ENCODE results near the gene STK33. TPM values are rescaled to one million over a fixed set of nuclear protein-coding genes. Genes with fewer than 3 reads are reported as not detected.

Gene STK33
- total RNA-seq, 2 donors from 2014 or later, result 15.6 to 23.1 TPM

DNA sequence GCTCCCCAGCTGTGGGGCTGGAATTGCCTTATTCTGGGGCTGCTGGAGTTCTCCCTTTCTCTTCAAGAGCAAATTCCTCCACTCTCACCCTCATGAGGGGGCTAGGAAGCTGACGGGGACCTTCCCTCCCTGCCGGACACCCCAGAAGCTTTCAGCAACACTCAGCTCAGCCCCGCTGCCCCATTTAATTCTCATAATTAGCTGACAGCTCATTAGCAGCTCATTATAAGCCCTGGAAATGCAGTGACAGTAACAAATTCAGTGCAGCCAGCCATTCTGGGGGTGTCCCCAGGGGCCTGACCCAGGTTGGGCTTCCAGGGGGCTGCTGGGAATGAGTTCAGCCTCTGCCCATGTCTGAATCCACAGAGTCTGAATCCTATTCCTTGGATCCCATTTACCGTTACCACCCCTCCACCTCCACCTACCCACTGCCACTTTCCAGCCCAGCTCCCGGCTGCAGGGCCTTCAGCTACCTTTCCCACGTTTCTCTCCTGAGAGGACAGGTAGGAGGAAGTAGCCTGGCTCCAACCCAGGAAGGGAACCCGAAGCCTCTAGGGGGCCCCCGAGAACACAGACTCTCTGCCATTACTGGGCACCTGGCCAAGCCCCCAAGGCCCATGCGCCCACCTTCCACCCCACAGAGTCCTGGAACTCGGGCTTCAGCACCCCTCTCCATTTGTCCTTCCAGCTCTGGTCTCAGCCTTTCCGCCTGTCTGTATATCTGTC lies 228.6 kb downstream of the STK33 start:
- ATAC-seq (no peak), DNase-seq (no peak)
- intact Hi-C loops (cut with DNase I), result no loop called here

DNA sequence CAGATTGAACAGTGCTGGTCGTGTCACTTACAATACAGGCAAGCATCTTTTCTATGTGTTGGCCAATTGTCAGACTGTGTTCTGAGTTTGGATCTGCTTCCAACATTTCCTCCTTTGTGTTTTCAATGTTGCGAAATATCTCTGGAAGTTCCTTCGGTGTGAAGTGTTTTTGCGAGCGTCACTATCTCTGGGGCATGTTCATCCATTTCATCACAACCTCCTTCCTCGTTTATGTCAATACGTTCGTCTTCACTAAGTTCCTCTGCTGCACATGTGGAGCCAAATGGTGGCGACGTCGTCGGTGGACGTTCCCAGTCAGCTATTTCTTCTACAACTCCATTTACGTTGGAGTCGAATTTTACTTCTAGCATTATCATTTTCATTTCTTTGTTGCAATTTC lies 230.1 kb downstream of the STK33 start:
- intact Hi-C loops (cut with DNase I), result no loop called here
- DNase-seq (no peak), ATAC-seq (peak in 1 of 2 donors; percentile 34)

DNA sequence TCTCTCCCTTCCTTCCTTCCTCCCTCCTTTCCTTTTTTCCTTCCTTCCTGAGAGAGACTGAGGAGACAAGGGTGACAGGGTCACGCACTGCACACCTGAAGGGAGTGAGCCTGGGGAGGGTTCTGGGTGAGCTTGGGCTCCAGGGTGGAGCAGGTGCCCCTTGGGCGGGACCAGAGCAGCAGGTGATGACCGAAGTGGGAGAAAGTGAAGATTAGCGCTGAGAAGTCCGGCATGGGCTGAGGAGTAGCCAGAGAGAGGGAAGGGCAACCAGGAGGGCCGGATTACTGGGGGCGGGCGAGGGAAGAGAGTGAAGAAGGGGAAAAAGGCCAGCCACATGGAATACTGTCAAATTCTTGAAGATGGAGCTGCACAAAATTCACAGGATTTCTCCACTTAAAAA lies 231.1 kb downstream of the STK33 start:
- no peak for ATAC-seq

DNA sequence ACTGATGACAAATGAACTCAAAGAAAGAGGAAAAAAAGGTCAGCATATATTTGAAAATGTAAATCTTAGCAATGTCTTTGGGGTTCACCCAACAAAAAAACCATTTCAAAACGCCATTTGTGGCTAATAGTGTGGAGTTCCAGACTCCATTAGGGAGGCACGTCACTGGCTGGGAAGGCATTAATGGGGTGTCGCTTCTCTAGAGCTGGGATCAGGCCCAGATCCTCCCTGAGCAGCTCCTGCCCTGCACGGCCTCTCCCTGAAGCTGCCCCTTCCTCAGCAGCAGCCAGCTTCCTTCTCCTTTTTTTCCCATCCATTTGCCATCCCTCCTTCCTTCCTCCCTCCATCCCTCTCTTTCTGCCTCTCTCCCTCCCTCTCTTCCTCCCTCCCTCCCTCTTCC lies 231.5 kb downstream of the STK33 start:
- ATAC-seq, result no peak
- DNase-seq, result no peak
- intact Hi-C loops (cut with DNase I), result no loop called here

More for the DNA sequence above, 231.1 kb downstream of the STK33 start:
- intact Hi-C loops (cut with DNase I), result no loop called here
- no peak for DNase-seq

DNA sequence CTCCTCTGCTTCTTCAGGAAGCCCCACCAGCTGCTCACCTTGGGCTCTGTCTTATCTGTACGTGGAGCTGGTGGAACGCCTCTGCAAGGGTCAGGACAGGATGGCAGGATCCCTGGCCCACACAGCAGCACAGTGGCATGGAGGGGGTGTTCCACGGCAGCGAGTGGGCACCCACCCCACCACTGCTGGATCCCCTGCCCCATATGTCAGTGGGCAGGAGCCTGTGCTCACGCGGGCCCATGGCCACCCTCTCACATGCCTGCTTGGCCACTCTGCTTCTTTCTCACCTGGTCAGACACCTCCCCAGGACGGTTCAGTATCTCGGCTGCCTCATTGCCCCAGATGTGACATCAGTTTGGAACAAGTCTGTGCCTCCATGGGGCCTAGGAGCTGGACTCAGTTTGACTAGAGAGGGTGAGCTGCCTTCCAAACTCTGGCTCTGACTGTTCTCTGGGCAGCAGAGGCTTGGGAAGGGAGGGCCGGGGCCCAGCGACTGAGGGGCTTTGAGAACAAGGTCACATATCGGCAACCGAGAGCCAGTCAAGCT lies 232.3 kb downstream of the STK33 start:
- intact Hi-C loops (cut with DNase I), result no loop called here
- no peak for ATAC-seq
- no peak for DNase-seq

DNA sequence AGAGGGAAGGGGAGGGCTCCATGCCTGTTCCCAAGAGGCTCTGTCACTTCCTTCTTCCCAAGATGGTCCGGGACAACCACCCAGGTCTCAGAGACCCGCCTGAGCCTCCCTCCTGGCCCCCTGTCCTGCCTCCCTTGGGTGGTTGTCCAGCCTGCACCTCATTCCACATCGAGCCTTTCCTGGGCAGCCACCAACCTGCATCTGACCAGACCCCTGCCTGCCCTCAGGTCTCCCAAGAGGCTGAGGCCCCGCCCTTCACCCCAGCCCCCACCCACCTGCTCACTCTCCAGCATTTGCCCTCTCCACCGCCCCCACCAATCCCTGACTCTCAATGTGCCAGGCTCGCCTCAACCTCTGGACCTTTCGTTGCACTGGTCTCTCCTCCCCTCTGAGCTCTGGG lies 232.8 kb downstream of the STK33 start:
- DNase-seq (no peak), ATAC-seq (no peak)
- intact Hi-C loops (cut with DNase I), result no loop called here

DNA sequence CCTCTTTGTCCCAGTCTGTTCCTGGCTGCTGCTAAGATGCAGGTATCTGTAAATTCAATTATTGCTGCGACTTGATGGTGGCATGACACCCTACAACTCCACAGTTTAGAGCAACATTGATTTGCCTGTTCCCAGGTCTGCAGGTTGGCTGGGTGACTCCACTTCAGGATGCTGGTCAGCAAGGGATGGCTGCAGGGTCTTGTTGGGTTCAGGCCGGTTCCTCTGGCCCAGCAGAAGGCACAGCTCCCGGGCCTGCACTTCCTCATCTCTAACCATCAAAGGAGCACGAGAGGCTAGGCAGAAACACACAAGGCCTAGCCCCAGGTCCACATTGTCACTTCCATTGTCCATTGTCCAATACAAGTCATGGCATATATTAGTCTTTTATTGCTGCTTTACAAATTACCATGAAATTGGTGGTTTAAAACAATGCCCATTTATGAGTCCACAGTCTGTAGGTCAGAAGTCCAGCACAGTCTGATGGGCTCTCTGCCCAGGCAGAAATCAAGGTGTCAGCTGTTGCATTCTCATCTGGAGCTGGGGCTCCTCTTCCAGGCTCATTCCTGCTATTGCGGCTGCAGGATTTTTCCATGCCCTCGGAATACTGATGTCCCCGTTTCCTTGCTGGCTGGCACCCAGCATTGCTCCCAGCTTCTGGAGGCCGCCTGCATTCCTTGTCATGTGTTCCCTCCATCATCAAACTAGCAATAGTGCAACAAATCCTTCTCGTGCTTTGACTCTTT lies 233.8 kb downstream of the STK33 start:
- intact Hi-C loops (cut with DNase I), result no loop called here
- DNase-seq (no peak), ATAC-seq (no peak)

DNA sequence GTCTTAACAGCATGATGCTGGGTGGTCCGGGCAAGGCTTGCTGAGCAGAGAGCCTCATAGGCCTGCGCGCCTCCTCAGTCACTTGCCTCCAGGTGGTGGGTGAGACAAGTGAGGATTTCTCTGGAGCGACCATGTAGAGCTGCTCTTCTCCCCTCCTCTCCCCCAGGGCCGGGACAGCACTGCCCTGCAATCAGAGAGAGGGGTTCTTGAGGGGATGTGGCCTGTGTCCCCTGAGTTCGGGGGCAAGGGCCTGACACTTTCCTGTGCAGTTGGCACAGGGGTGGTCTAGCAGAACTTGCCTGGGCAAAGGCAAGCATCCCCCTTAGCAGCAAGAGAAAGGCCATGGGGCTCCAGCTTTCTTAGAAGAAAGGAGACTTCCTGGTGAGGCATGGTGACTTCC lies 234.5 kb downstream of the STK33 start:
- ATAC-seq (no peak), DNase-seq (no peak)
- intact Hi-C loops (cut with DNase I), result no loop called here

DNA sequence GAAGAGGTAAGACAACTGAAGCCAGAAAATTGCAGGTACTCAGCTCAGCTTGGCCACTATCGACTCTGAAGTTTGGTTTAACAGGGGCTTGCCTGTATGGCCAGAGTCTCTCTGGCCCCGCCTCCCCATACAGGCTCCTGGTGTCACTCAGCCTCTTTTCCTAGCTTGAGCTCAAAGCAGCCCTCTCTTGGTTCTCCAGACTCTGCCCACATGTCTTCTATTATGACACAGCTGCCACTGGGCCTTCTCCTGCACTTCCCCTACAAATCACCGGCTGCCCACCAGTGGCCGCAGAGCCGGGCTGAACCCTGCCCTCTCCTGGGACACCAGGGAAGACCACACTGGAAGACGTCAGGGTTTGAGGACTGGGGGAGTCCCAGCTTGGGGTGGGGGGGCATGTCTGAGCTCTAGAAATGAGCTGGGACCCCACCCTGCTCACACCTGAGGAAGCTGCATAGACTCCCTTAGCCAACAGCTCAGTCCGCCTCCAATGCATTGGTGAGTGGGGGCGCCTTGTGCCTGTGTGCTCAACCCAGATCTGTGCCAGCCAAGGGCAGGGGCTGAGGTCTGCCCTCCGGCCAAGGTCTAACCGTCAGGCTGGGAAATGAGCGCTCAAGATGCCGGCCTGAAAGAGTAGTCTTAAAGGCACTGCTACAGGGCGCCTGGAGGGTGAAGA lies 236.0 kb downstream of the STK33 start:
- intact Hi-C loops (cut with DNase I), result no loop called here
- DNase-seq, result no peak
- ATAC-seq, result no peak

DNA sequence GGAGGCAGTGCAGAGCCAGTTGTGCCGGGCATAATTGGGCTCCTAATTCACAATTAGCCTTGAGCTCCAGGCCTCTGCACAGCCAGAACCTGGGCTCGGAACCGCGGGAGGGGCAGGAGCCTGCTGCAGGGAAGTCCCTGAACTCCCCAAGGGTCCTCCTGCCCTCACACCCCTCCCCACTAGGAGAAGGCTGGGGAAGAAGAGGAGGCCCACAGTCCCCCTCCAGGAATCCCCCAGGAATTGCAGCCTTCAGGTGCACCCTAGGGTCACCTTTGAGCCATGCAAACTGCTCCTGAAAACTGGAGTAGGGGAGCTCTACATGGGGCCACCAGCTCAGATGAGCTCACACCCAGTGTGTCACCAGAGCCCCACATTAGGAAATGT lies 236.5 kb downstream of the STK33 start:
- DNase-seq, result no peak
- intact Hi-C loops (cut with DNase I), result no loop called here
- no peak for ATAC-seq

DNA sequence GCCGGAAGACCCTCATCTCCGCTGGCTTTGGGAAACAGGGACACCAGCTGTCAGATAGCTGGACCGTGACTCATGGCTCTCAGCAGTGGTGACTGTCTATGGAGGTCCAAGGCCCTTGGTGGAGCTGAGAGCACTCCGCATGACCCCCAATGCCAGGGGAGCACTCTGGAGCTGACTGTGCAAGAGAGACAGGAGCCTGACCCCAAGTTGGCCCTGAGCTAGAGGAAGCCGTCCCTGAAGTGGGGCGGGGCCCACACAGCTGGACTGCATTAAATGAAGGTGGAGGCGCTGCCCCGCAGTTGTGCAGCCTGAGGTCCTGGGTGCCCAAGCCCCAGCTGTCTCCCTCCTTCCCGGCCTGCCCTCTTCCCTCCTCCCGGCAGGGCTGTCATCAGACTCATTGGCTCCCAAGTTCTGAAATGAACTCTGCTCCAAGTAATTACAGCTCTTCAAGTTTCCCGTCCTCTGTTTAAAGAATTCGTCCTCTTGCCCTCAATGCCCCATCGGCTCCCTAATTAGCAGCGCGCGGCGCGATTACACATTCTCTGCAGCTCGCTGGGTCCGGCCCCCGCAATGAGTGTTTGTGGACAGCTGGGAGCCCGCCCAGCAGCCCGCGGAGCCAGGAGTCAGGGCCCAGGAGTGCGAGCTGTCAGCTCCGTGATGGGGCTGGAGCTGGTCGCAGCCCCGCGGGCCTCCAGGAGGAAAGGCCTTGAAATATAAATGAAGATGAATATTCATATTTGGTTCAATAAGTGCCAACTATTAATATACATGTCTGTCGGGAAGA lies 237.1 kb downstream of the STK33 start:
- intact Hi-C loops (cut with DNase I), result no loop called here
- DNase-seq, result peak; percentile 66
- peak; percentile 58 to 87 for ATAC-seq

DNA sequence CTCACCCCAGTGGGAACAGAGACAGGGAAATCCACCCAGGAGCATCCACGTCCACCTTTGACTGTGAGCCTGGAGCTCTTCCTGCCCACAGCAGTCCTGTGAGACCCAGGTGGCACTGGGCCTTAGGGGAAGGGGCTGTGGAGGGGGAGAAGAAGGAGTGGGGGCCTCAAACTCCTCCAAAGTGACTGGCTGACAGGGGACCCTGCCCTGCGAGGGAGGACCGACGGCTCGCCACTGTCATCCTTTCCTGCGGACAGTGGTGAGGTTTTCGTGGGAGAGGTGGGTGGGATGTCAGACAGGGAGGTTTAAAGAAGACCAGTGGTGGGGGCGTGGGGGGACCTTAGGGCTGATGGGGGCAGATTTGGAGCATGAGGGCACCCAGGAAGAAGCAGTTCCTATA lies 237.8 kb downstream of the STK33 start:
- intact Hi-C loops (cut with DNase I), result no loop called here
- no peak for DNase-seq

DNA sequence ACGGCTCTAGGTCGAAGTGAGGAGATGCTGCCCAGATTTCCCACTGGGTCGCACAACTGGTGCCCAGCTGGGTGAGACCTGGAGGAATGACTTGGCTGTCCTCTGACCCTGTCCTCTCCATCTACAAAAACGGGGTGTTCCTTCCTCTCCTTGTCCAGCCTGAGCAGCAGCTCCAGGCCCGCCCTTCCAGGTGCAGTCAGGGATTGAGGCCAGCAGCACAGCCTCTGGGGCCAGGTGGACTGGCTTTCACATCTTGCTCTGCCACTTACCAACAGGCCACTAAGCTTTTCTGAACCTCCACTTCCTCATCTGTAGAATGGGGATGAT lies 238.6 kb downstream of the STK33 start:
- DNase-seq, result no peak
- no peak for ATAC-seq
- intact Hi-C loops (cut with DNase I), result no loop called here

More for the DNA sequence above, 237.8 kb downstream of the STK33 start:
- no peak for ATAC-seq

DNA sequence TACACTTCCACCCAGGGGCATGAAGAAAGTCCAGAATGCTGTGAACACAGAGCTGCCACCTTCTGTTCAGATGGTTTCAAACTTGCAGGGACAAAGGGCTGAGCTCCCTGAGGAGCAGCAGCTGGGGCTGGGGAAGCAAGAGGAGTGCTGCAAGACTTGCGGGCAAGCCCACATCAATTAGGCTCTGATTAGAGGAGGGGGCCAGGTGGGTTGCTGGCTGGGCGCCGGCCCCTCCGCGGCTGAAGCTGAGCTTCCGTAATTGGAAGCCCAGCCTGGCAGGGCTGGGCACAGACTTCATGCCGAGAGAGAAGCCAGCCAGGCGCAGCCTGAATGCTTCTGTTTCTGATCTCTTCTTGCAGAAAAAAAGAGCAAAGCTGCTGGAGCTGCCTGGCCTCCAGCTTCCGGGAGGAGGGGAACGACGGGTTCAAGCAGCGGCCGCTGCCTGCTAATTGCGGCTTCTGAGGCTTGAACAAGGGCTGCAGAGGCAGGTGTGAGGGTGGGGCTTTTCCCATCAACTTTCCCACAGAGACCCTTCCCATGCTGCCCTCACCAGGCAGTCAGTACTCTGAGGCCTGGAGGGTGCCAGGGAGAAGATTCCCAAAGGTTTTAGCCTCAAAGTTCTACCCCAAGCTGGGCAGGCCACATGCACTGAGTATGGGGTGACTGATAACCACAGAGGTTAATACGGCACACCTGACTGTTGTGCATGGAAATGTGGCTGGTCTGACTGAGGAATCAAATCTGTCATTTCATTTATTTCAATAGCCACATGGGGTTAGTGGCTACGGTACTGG lies 239.2 kb downstream of the STK33 start:
- ATAC-seq, result no peak
- no peak for DNase-seq
- intact Hi-C loops (cut with DNase I), result no loop called here

DNA sequence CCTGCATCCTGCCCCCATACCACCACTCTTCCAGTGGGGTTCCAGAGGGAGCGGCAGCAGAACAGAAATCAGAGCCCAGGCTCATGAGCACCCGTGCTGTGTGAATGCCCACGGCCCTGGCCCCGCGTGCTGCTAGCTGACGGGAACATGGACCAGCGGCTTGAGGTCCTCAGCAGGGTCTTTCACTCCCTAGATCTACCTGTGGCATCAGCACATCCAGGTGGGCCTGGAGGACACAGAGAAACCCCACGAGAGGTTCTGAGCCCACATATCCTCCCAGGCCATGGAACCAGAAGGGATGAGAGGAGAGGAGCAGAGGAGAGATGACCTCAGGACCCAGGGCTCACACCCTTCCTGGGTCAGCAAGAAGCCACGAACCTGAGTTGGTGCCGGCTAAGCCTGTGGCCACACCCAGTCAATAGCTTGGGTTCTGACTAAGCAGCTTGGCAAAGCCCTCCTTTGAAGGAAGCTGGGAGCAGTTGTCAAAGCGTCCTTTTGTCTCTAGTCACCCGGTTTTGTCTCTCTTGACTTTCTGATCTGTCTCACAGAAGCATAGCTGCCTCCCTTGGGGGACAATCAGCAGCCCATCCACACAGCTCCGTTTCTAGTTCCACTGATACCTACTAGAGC lies 241.0 kb downstream of the STK33 start:
- intact Hi-C loops (cut with DNase I), result no loop called here
- no peak for DNase-seq
- ATAC-seq, result no peak

DNA sequence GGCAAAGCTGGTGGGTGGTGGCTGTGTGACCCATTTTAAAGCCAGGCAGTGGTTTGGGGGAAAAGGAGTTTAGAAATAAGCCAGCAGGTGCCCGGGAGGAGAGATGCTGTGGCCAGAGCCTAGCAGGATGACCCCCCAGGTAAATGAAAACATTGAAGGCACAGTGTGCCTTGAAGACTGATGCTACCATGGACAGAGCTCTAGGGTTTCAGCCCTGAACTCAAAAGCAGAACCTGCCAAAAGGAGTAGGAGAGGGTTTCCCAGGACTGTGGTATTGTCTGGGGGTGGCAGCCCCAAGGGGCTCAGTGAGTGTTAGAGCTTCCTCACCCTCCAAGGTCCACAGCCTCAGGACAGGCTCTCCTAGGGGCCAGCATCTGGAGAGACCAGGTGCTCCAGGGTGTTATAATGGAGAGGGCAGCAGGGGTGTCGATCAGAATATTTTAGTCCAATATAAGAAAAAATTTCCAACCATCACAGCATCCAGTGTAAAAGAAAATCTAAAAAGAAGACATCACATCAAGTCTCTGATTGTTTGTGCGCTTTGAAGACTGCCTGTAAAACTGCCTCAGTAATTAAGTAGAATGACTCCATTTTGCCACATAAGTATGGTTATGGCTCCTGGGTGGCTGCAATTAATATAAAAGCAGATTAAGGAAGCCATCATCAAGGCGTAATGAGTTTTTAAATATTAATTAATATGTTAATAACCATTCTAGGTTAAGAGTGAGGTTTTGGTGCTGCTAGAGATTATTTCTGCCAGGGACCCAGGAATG lies 241.7 kb downstream of the STK33 start:
- ATAC-seq (no peak), DNase-seq (no peak)
- intact Hi-C loops (cut with DNase I), result no loop called here

DNA sequence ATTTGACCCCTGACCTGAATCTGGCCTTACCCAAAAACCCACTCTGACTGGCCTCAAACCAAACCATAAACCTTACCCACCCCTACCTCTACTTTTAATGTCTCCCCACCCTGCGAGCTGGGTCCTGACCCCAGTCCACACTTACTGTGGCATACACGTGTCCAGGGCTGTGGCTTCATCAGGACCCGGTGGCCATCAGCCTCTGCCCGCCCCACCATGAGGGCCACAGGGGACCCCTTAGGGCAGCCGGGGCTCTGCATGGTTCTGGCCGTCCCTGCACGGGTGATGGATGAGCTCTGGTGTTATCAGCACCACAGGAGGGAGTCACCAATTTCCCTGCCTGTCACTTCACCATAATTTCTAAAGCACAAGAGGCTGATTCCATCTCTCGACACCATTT lies 242.8 kb downstream of the STK33 start:
- DNase-seq (no peak), ATAC-seq (no peak)
- intact Hi-C loops (cut with DNase I), result no loop called here

DNA sequence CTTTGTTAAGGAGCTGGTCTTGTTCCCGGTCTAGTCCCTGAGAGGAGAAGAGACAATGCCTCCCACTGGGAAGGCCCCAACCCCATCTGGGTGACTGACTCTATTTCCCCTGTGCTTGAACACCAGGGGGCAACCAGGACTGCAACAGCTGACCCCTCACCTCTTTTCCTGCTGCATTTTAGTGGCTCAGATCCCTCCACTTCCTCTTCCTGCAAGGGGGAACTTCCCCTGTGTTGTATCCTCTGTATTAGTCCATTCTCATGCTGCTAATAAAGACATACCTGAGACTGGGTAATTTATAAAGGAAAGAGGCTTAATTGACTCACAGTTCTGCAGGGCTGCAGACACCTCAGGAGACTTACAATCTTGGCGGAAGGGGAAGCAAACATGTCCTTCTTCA lies 246.1 kb downstream of the STK33 start:
- ATAC-seq, result no peak
- DNase-seq, result no peak
- intact Hi-C loops (cut with DNase I), result no loop called here
